Lower leg skin (tissue), 4 donors: ENCODE data around the gene TADA2A. TPM values are rescaled to one million over a fixed set of nuclear protein-coding genes. Genes with fewer than 3 reads are reported as not detected.

Experiments
- DNase-seq, 2 donors: peaks; one replicate each; pipeline ENCODE4 v3.0.0-alpha.2; 2019; ENCODE audit warnings: low spot score in 2 of 2
- H3K4me3 ChIP-seq: fragments of 200-600 bp; sonication (generic); 2 replicates; pipeline ENCODE4 v1.5.1; 2017; ENCODE audit warnings: mild to moderate bottlenecking, low read depth; ENCODE audit not compliant: poor library complexity, severe bottlenecking
- CTCF ChIP-seq, 3 donors: fragments of 450-650 bp; IDR thresholded peaks; one replicate each; pipeline ENCODE4 v1.5.1; 2016; ENCODE audit warnings: antibody characterized with exemption in 3 of 3, mild to moderate bottlenecking in 3 of 3, moderate library complexity in 2 of 3
- POLR2A ChIP-seq, 2 donors: fragments of 450-650 bp; IDR thresholded peaks; one replicate each; pipeline ENCODE4 v1.6.1; 2016 to 2017; ENCODE audit warnings: antibody characterized with exemption in 2 of 2, mild to moderate bottlenecking in 1 of 2, moderate library complexity in 1 of 2
- WGBS, 2 donors: methylation state at CpG; one replicate each; pipeline ENCODE4 v1.1.5; 2018; 5-methylcytosine and 5-hydroxymethylcytosine counted together
- intact Hi-C: fragments of 100-400 bp; cut with DNase I; formaldehyde crosslinking; loops from one replicate; pipeline ENCODE4 v1.15.0; 2023; ENCODE audit warnings: low total_unique reads
- total RNA-seq, 4 donors: library from RNA; depleted of rRNA; stranded (reverse); fragments of >200 nt; gene quantifications; one replicate each; pipeline ENCODE4 v1.1.0, GENCODE V29; 2016

TADA2A gene
- total RNA-seq, 4 donors from 2014 or later = 10.2 to 17.4 (median 14.4) TPM

GRCh38 chr17:37493249-37494027 is 86.8 kb downstream of the TADA2A start:
- intact Hi-C loops = loop anchor here (10.0 kb wide), 1 partner anchor 61 kb away; no protein-coding TSS in a partner anchor
- TF ChIP-seq CTCF (IDR thresholded peaks at IDR 0.05) (no peak), POLR2A (IDR thresholded peaks at IDR 0.05) (no peak)
- H3K4me3 ChIP-seq = no peak overlapping the region
- 71 to 73% methylated on average over 2 of the region's 2 CpGs for WGBS, 2 donors
- DNase-seq = no peak

- DNase-seq = no peak
- 59 to 62% methylated on average over 3 of the region's 3 CpGs for WGBS, 2 donors
- H3K4me3 ChIP-seq = no peak overlapping the region
- intact Hi-C loops = loop anchor here (10.0 kb wide), 1 partner anchor 60 kb away; no protein-coding TSS in a partner anchor
- TF ChIP-seq POLR2A (IDR thresholded peaks at IDR 0.05) (no peak), CTCF (IDR thresholded peaks at IDR 0.05) (no peak)
These were observed 87.7 kb downstream of the TADA2A start for GRCh38 chr17:37494401-37494831.

DNA sequence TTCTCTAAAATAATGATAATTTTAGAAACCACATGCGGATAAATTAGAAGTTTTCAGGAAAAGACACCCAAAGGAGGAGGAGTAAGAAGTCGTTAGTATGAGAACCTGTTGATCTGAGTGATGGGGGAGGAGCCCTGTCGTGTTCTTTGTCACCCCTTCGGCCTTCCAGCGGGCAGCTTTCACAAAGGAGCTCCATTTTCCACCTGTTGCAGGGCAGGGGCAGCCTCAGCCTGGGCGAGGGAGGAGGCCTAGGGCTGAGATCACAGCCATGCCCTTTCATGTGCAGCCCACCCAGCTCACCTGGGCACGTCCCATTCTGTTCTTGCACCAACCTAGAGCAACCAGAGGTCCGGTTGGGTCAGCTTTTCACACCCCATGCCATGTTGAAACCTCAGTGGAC is 88.3 kb downstream of the TADA2A start:
- WGBS, 2 donors = 65 to 69% methylated on average over 8 of the region's 8 CpGs
- DNase-seq = no peak
- no peak overlapping the region for H3K4me3 ChIP-seq
- no peak for TF ChIP-seq CTCF (IDR thresholded peaks at IDR 0.05)
- no peak for TF ChIP-seq POLR2A (IDR thresholded peaks at IDR 0.05)
- intact Hi-C loops = loop anchor here (10.0 kb wide), 1 partner anchor 60 kb away; no protein-coding TSS in a partner anchor

DNA sequence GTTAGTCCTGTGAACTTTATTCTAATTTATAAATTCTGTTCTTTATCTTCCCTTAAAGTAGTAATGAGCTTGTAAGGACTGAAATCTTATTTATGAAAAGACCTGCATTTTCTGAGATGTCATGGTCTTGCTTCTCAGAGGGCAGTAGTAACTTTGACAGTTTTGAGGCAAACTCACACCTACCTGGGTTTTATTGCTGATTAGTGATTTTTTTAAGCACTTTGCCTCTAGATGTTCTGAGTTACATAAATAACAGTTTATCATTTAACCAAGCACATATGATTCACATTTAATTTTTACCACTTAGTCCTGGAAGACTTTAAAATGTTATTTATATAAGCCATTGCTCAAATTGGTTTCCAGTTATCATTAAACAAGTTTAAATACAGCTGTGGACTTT is 93.7 kb downstream of the TADA2A start:
- TF ChIP-seq POLR2A (IDR thresholded peaks at IDR 0.05) (no peak), CTCF (IDR thresholded peaks at IDR 0.05) (no peak)
- no peak for DNase-seq
- no peak overlapping the region for H3K4me3 ChIP-seq
- intact Hi-C loops = no loop called here

DNA sequence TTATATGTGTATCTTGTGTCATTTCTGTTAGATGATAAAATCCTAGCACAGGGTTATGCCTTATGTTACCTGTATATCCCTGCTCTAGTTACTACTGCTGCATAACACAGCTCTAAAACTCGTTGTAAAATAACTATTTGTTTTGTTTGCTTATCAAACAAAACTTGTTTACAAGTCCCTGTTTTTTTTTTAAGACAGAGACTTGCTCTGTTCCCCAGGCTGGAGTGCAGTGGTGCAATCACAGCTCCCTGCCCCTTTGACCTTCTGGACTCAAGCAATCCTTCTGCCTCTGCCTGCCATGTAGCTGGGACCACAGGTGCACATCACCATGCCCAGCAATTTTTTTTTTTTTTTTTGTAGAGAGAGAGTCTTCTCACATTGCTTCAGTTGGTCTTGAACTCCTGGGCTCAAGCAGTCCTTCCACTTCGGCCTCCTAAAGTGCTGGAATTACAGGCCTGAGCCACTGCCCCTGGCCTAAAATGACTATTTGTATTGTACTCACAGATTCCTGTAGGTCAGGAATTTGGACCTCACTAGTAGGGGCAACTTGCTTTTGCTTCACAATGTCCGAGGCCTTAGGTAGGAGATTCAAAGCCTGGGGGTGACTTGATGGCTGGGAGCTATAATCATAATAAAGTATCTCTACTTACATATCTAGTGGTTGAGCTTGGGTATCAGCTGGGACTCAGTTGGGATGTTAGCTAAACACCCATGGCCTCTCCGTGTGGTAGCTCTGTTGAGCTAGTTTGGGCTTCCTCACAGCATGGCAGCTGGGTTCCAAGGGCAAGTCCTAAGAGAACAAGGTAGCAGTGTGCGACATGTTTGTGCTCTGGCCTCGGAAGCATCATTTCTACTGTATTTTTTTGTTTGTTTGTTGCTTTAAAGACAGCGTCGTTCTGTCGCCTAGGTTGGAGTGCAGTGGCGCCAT is 95.6 kb downstream of the TADA2A start:
- 84 to 87% methylated on average over 10 of the region's 10 CpGs for WGBS, 2 donors
- intact Hi-C loops = no loop called here
- TF ChIP-seq CTCF (IDR thresholded peaks at IDR 0.05) (no peak), POLR2A (IDR thresholded peaks at IDR 0.05) (no peak)
- DNase-seq = no peak
- H3K4me3 ChIP-seq = no peak overlapping the region
